ENCODE results near the gene PIK3R4. TPM values are rescaled to one million over a fixed set of nuclear protein-coding genes. Genes with fewer than 3 reads are reported as not detected.

PIK3R4 gene
- total and polyA plus RNA-seq, 7 donors, result 11.0 to 20.3 (median 14.1) TPM

DNA sequence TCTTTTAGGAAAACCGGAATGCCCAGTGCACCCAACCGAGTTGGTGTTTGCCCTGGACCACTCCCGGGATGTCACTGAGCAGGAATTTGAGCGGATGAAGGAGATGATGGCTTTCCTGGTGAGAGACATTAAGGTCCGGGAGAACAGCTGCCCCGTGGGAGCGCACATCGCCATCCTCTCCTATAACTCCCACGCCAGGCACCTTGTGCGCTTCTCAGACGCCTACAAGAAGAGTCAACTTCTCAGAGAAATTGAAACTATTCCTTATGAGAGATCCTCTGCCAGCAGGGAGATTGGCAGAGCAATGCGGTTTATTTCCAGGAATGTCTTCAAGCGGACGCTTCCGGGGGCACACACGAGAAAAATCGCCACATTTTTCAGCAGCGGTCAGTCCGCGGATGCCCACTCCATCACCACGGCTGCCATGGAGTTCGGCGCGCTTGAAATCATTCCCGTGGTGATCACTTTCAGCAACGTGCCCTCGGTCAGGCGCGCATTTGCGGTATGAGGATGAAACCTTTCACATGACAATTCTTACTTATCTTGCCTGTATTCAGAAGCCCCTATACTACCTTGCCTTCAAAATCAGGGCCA, 97.5 kb downstream of the PIK3R4 start:
- no peak for ATAC-seq
- no peaks in the 10 kb centered on the region for H3K27me3 ChIP-seq (ENCODE audit: insufficient read depth in 3 of 3, low read length in 2 of 3)
- DNase-seq, result no peak
- TF ChIP-seq, protein P1, sequence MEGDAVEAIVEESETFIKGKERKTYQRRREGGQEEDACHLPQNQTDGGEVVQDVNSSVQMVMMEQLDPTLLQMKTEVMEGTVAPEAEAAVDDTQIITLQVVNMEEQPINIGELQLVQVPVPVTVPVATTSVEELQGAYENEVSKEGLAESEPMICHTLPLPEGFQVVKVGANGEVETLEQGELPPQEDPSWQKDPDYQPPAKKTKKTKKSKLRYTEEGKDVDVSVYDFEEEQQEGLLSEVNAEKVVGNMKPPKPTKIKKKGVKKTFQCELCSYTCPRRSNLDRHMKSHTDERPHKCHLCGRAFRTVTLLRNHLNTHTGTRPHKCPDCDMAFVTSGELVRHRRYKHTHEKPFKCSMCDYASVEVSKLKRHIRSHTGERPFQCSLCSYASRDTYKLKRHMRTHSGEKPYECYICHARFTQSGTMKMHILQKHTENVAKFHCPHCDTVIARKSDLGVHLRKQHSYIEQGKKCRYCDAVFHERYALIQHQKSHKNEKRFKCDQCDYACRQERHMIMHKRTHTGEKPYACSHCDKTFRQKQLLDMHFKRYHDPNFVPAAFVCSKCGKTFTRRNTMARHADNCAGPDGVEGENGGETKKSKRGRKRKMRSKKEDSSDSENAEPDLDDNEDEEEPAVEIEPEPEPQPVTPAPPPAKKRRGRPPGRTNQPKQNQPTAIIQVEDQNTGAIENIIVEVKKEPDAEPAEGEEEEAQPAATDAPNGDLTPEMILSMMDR (IDR thresholded peaks at IDR 0.05), result no peak
- no peaks in the 10 kb centered on the region for H3K36me3 ChIP-seq (ENCODE audit: insufficient read depth in 1 of 2, low read depth in 1 of 2)
- 89 to 91% (median 90%) methylated on average over 30 of the region's 30 CpGs for WGBS, 3 donors
- H3K27ac ChIP-seq, result no peak overlapping the region
- intact Hi-C loops (cut with DNase I), result no loop called here
- no peaks in the 10 kb centered on the region for H3K4me1 ChIP-seq
- no peak overlapping the region for H3K4me3 ChIP-seq
- no peaks in the 10 kb centered on the region for H3K9me3 ChIP-seq

DNA sequence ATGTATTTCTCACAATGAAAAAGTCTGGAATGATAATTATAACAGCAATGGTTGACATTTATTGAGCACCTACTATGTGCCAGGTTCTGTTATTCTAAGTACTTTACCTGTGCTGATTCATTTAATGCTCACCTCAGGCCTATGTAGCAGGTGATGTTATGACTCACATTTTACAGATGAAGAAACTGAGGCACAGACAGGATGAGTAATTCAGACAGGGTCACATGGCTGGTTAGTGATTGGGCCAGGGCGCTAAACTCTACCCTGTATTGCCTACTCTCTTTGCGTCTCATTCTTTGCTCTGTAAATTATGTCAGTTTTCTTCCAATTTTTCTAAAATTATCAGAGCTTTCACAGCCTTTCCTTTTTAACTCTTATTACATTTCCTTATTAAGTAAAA, 98.3 kb downstream of the PIK3R4 start:
- H3K27me3 ChIP-seq (ENCODE audit: insufficient read depth in 3 of 3, low read length in 2 of 3), result no peaks in the 10 kb centered on the region
- WGBS, 3 donors, result 85 to 90% (median 89%) methylated on average over 2 of the region's 2 CpGs
- DNase-seq (no peak), ATAC-seq (no peak)
- H3K4me1 ChIP-seq, result no peaks in the 10 kb centered on the region
- TF ChIP-seq, protein P1 (IDR thresholded peaks at IDR 0.05), result no peak
- no peak overlapping the region for H3K27ac ChIP-seq
- no peak overlapping the region for H3K4me3 ChIP-seq
- intact Hi-C loops (cut with DNase I), result no loop called here
- no peaks in the 10 kb centered on the region for H3K9me3 ChIP-seq
- H3K36me3 ChIP-seq (ENCODE audit: insufficient read depth in 1 of 2, low read depth in 1 of 2), result no peaks in the 10 kb centered on the region

DNA sequence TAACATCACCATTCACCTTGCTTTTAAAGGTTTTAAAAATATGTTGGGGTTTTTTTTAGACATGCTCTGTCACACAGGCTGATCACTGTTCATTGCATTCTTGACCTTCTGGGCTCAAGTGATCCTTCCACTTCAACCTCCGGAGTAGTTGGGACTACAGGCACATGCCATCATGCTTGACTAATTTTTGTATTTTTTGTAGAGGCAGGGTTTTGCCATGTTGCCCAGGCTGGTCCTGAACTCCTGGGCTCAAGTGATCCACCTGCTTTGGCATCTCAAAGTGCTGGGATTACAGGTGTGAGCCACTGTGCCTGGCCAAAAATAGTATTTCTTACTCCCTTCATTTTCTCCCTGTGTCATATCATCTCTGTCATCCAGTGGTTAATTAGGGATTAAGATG, 101.4 kb downstream of the PIK3R4 start:
- no peak overlapping the region for H3K27ac ChIP-seq
- no peaks in the 10 kb centered on the region for H3K36me3 ChIP-seq (ENCODE audit: insufficient read depth in 1 of 2, low read depth in 1 of 2)
- H3K9me3 ChIP-seq, result no peaks in the 10 kb centered on the region
- H3K4me1 ChIP-seq, result no peaks in the 10 kb centered on the region
- intact Hi-C loops (cut with DNase I), result no loop called here
- ATAC-seq, result no peak
- TF ChIP-seq, protein P1 (IDR thresholded peaks at IDR 0.05), result no peak
- 16 to 32% (median 17%) methylated on average over 1 of the region's 1 CpG for WGBS, 3 donors
- no peak for DNase-seq
- no peak overlapping the region for H3K4me3 ChIP-seq
- H3K27me3 ChIP-seq (ENCODE audit: insufficient read depth in 3 of 3, low read length in 2 of 3), result no peaks in the 10 kb centered on the region

DNA sequence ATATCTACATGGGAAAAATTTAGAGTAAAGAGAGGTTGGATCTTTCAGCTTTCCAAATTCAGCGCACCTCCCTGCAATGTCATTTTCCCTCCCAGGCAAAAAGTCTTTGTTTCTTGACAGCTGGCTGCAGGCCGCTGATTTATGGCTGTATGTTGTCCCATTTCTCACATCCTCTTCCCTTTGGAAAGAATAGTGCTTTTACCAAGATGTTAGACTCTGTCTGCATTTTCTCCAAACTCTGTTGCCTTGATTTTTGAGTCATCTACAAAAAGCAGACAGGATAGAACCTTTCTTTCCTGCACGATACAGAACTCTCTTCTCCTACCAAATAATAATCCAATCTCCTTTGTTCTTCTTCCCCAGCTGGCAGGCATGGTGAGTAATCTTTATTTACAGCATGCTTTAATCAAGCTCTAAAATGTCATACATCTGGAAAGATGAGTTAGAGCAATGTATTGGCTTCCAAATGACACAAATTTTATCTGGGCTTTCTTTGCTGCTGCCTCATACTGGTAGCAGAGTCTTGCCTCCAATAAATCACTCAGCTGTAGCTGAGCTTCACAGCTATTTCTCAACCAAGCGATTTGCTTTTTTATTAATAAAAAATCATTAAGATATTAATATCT, 101.9 kb downstream of the PIK3R4 start:
- H3K27me3 ChIP-seq (ENCODE audit: insufficient read depth in 3 of 3, low read length in 2 of 3), result no peaks in the 10 kb centered on the region
- intact Hi-C loops (cut with DNase I), result no loop called here
- WGBS, 3 donors, result 49 to 59% (median 58%) methylated on average over 4 of the region's 4 CpGs

More for the DNA sequence above, 101.9 kb downstream of the PIK3R4 start:
- H3K9me3 ChIP-seq, result no peaks in the 10 kb centered on the region
- H3K4me3 ChIP-seq, result no peak overlapping the region
- H3K27ac ChIP-seq, result no peak overlapping the region
- H3K36me3 ChIP-seq (ENCODE audit: insufficient read depth in 1 of 2, low read depth in 1 of 2), result no peaks in the 10 kb centered on the region
- TF ChIP-seq, protein P1 (IDR thresholded peaks at IDR 0.05), result no peak
- DNase-seq, result no peak
- H3K4me1 ChIP-seq, result no peaks in the 10 kb centered on the region
- no peak for ATAC-seq

All from psoas muscle (tissue), 8 donors.